MG63 (cell line): ENCODE results near the gene FBXO31. TPM values are rescaled to one million over a fixed set of nuclear protein-coding genes. Genes with fewer than 3 reads are reported as not detected.

Source experiments
- DNase-seq: peaks from one replicate; pipeline ENCODE4 v3.0.0-alpha.2; 2020
- H3K27me3 ChIP-seq: fragments of 250-450 bp; sonication (Bioruptor Pico); 2 replicates; pipeline ENCODE4 v1.5.1; 2020; ENCODE audit warnings: mild to moderate bottlenecking, moderate library complexity
- H3K36me3 ChIP-seq: fragments of 250-450 bp; sonication (Bioruptor Pico); 2 replicates; pipeline ENCODE4 v1.5.1; 2020; ENCODE audit warnings: mild to moderate bottlenecking, moderate library complexity
- H3K4me3 ChIP-seq: fragments of 250-450 bp; sonication (Bioruptor Pico); 2 replicates; pipeline ENCODE4 v1.5.1; 2020; ENCODE audit warnings: mild to moderate bottlenecking, moderate library complexity
- H3K9me3 ChIP-seq: fragments of 250-450 bp; sonication (Bioruptor Pico); 2 replicates; pipeline ENCODE4 v1.5.1; 2020; ENCODE audit warnings: mild to moderate bottlenecking, moderate library complexity
- total RNA-seq: library from RNA; depleted of rRNA; stranded (reverse); fragments of >200 nt; shearing (Covaris generic); gene quantifications from 2 replicates; pipeline ENCODE4 v1.2.3, GENCODE V29; 2014; ENCODE audit warnings: low replicate concordance

Gene FBXO31
- total RNA-seq, 1 experiment from 2014 or later = 12.6 TPM

- DNase-seq = no peak
- Histone ChIP-seq H3K27me3 (no peaks in the 10 kb centered on the region), H3K36me3 (no peaks in the 10 kb centered on the region; the same call in 1 of the 2 replicates), H3K4me3 (no peak overlapping the region), H3K9me3 (no peaks in the 10 kb centered on the region)
Observed at GRCh38 chr16:87359121-87359520, 24.5 kb downstream of the FBXO31 start.

GRCh38 chr16:87358696-87359095, 24.9 kb downstream of the FBXO31 start:
- DNase-seq = no peak
- Histone ChIP-seq H3K4me3 (no peak overlapping the region), H3K36me3 (no peaks in the 10 kb centered on the region; the same call in 1 of the 2 replicates), H3K9me3 (no peaks in the 10 kb centered on the region), H3K27me3 (no peaks in the 10 kb centered on the region)

- Histone ChIP-seq H3K27me3 (no peaks in the 10 kb centered on the region), H3K9me3 (no peaks in the 10 kb centered on the region), H3K4me3 (no peak overlapping the region), H3K36me3 (no peaks in the 10 kb centered on the region; the same call in 1 of the 2 replicates)
- no peak for DNase-seq
Observed at GRCh38 chr16:87358250-87358649, 25.3 kb downstream of the FBXO31 start.

DNA sequence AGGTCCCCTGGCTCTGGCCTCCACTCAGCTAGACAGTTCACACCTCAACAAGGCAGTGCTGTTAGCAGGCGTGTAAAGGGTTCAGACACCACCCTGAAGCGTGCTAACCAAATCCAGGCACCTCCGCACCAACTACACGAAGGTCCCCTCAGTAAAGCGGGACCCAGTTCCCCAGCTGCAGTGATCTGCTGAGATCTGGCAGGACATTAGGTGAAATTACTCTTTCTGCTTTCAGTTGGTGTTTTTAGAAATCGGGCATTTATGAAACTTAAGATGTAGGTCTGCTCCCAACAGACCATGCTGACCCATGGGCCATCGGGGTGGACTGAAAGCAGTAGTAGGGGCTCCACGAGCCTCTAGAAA, 27.1 kb downstream of the FBXO31 start:
- Histone ChIP-seq H3K9me3 (no peaks in the 10 kb centered on the region), H3K27me3 (no peaks in the 10 kb centered on the region), H3K4me3 (no peak overlapping the region), H3K36me3 (no peaks in the 10 kb centered on the region; the same call in 1 of the 2 replicates)
- DNase-seq = no peak

GRCh38 chr16:87353613-87354012, 30.0 kb downstream of the FBXO31 start:
- DNase-seq = no peak
- Histone ChIP-seq H3K9me3 (no peaks in the 10 kb centered on the region), H3K36me3 (no peaks in the 10 kb centered on the region), H3K27me3 (no peaks in the 10 kb centered on the region), H3K4me3 (no peak overlapping the region)

DNA sequence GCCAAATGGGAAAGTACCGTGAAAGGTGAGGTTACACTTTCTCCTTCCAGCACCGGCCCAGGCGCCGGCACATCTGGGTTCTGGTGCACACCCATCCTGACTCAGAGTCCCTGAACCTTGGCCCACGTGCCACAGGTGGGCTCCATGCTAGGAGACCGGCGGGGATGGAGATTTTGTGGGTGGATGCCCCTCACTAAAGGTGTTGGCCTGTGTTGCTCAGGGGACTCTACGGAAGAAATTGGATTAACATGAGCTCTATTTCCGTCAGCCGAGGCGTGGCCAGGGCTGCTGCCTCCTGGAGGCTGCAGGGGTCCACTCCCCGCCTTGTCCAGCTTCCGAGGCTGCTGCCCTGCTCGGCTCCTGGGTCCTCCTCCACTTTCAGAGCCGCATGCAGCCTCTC, 30.8 kb downstream of the FBXO31 start:
- no peaks in the 10 kb centered on the region for H3K9me3 ChIP-seq
- DNase-seq = no peak
- no peaks in the 10 kb centered on the region for H3K27me3 ChIP-seq
- H3K36me3 ChIP-seq = no peaks in the 10 kb centered on the region
- no peak overlapping the region for H3K4me3 ChIP-seq

DNA sequence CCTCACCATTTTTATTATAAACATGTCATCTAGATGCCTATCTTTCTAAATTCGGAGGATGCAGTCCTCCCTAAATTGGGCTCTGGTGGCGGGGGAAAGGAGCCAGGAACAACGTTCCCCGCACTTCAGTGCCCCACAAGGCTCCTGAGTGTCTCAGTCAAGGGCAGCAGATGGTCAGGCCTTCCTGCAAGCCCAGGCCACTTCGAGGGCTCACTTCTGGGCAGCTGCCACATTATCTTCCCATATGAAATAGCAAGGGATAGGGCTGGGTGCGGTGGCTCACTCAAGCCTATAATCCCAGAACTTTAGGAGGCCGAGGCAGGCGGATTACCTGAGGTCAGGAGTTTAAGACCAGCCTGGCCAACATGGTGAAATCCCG, 32.3 kb downstream of the FBXO31 start:
- H3K4me3 ChIP-seq = no peak overlapping the region
- H3K9me3 ChIP-seq = no peaks in the 10 kb centered on the region
- no peaks in the 10 kb centered on the region for H3K27me3 ChIP-seq
- no peaks in the 10 kb centered on the region for H3K36me3 ChIP-seq
- no peak for DNase-seq

- Histone ChIP-seq H3K27me3 (no peaks in the 10 kb centered on the region), H3K36me3 (no peaks in the 10 kb centered on the region), H3K4me3 (no peak overlapping the region), H3K9me3 (no peaks in the 10 kb centered on the region)
- DNase-seq = no peak
Observed at GRCh38 chr16:87350681-87351319, 32.8 kb downstream of the FBXO31 start.

GRCh38 chr16:87350031-87350430, 33.5 kb downstream of the FBXO31 start:
- no peaks in the 10 kb centered on the region for H3K9me3 ChIP-seq
- no peak for DNase-seq
- H3K4me3 ChIP-seq = no peak overlapping the region
- no peaks in the 10 kb centered on the region for H3K36me3 ChIP-seq
- no peaks in the 10 kb centered on the region for H3K27me3 ChIP-seq

DNA sequence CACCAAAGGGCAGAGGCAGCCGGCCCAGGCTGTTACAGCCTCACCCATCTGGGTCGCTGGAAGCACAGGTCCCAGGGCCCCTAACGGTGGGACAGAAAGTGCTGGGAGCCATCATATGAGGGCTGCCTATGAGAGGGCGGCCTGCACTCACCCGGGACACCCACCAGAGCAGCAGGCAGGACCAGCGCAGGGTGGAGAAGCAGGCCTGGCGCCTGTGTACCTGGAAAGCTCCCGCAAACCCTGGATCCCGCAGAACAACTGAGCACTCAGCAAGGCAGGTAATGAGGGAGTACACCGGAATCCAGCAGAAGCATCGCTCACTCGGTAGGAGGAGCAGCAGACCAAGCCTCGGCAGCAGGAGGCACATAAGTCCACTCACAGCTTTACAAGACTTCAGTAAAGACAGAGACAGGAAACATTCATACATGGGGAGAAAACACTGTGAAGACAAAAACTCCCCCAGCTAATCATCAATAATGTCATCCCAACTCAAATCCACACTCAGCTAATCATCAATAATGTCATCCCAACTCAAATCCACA, 34.9 kb downstream of the FBXO31 start:
- DNase-seq = no peak
- Histone ChIP-seq H3K27me3 (no peaks in the 10 kb centered on the region), H3K9me3 (no peaks in the 10 kb centered on the region), H3K4me3 (no peak overlapping the region), H3K36me3 (no peaks in the 10 kb centered on the region)

DNA sequence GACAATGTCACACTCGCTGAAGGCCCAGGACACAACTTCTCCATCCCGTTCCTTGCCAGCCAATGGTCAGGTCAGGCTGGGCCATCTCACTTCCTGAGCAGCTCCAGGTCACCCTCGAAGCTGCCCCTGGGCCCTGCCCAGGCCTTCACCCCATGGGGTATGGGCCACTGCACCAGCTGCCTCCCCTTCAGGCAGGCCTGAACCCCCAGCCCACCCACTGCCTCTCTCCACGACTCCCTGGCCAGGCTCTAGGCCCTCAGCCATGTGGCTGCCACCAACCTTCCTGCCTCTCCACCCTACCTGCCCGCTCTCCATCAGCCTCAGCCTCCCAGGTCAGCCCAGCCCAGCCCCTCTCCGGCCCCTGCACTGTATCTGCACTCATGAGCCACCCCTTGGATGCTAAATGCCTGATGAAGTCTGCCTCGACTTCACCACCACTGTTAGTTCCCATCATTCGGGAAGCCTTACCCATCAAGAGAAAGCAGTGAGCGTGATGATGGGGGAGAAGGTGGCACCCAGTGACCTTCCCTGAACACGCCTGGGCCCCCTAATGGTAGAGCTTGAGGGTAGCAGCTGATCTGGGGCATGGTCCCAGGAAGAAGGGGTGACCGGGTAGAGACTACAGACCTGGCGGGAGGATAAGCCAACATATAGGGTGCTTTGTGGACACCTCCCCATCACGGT, 35.5 kb downstream of the FBXO31 start:
- Histone ChIP-seq H3K4me3 (no peak overlapping the region), H3K36me3 (no peaks in the 10 kb centered on the region), H3K27me3 (no peaks in the 10 kb centered on the region), H3K9me3 (no peaks in the 10 kb centered on the region)
- no peak for DNase-seq

DNA sequence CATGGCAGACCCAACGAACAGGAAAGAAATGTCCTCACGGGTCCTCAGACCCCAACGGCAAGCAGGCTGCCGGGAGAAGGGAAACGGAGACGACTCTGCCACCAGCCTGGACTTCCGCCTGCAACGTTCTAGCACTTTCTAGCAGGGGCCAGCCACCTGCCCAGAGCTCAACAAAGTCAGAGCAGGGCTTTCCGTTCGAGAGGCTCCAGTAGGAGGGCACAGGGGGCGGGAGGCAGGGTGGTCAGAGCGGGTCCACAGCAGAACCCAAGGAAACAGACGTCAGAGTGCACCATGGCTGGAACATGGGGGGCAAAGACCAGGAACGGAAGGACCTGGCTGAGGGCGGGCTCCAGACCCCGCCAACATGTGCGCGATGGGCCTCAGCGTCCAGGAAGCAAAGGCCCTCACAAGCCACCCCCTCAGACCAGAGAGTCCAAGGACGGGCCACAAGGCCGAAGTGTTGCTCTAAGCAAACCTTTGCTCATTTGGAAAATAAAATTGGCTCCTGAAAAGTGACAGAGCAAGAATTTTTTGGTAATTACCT, 37.0 kb downstream of the FBXO31 start:
- H3K27me3 ChIP-seq = no peaks in the 10 kb centered on the region
- no peaks in the 10 kb centered on the region for H3K36me3 ChIP-seq

DNA sequence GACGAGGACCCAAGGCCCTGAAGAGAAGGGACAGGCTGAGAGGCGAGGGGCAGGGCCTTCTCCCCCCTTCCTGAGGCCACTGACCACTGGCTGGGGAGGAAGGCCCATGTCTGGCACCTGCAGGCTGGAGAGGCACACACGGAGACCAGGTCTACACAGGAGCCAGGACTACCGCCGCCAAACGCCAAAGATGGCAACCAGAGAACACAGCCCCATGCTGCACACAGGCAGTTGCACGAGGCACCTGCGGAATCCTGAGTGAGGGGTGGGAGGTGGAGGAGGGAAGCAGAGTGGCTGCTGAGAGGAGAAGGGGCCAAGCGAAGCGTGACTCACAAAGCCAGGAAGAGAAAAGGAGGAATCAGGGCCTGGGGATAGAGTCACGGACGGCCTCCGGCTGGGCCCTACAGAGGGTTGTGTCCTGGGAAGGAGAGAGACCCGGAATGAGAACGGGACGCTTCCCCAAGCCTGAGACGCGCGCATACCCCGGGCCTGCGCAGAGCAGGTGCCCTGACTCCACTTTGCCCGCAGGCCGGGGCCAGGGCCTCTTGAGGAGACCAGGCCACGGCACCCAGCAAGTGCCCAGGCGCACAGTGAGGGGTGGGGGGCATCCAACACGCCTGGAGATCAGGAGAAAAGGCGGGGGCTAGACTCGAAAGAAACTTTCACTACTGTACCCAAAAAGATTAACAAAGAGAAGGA, 37.7 kb downstream of the FBXO31 start:
- no peak for DNase-seq
- no peaks in the 10 kb centered on the region for H3K36me3 ChIP-seq
- no peak overlapping the region for H3K4me3 ChIP-seq
- H3K27me3 ChIP-seq = no peaks in the 10 kb centered on the region
- H3K9me3 ChIP-seq = no peaks in the 10 kb centered on the region

More for the DNA sequence above, 37.0 kb downstream of the FBXO31 start:
- DNase-seq = no peak
- no peak overlapping the region for H3K4me3 ChIP-seq
- H3K9me3 ChIP-seq = no peaks in the 10 kb centered on the region

DNA sequence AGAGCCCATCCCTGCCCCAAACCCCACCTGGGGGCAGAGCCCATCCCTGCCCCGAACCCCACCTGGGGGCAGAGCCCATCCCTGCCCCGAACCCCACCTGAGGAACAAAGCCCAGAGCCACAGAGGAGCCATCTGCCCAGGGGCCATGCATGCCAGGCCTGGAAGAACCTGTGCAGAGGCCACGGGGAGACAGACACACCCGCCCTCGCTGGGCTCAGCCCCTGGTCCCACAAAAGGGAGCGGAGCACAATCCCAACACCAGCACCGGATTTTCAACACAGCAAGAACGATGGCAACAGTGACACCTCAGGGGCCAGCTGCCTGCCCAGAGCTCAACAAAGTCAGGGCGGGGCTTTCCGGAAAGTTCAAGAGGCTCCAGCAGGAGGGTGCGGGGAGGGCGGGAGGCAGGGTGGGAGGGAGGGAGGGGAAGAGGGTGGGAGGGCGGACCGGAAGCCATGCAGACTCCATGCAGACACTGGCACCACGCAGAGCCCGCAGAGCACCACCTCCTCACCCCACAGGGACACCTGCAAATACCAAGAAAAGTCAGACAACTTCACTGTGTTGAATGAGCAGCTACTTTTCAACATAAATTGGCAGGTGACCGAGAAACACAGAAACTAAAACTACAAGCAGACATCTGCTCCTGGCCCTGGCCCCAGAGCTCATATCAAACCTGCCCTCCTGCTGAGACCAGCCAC, 38.5 kb downstream of the FBXO31 start:
- H3K27me3 ChIP-seq = no peaks in the 10 kb centered on the region
- H3K9me3 ChIP-seq = no peaks in the 10 kb centered on the region
- no peak for DNase-seq
- H3K4me3 ChIP-seq = no peak overlapping the region
- no peaks in the 10 kb centered on the region for H3K36me3 ChIP-seq

DNA sequence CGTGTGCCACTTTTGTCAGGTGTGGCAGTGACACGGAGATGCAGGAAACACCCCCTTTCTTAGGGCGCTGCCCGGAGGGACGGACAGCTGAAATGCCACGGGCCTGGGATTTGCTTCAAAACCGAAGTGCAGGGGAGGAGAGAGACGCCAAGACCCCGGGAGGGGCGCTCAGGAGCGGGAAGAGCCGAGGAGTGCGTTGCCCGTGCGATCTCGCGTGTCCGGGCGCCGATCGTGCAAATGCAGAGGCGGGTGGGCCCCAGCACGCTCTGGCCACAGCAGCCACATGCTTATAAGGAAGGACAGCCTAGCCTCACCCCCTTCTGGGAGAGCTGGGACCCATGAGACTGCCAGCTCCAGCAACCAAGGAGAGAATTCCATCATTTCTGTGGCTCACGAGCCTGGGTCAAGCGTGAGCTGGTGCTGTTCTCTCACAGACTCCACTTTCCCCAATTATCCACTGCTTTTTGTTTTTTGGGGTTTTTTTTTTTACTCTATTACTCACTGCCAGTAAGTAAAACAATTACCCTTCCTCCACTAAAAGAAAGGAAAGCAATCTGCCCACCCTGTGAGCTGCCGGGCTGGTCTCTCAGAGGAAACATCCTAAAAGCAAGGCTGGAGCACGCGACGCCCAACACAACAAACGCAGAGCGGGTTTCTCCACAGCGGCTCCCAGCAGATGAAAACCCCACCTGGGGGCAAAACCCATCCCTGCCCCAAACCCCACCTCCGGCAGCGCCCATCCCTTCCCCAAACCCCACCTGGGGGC, 39.2 kb downstream of the FBXO31 start:
- no peak for DNase-seq
- no peaks in the 10 kb centered on the region; the same call in 1 of the 2 replicates for H3K36me3 ChIP-seq

GRCh38 chr16:87343753-87344050, 39.9 kb downstream of the FBXO31 start:
- DNase-seq = no peak
- H3K4me3 ChIP-seq = no peak overlapping the region
- H3K27me3 ChIP-seq = no peaks in the 10 kb centered on the region
- H3K36me3 ChIP-seq = no peaks in the 10 kb centered on the region; the same call in 1 of the 2 replicates
- no peaks in the 10 kb centered on the region for H3K9me3 ChIP-seq

More for the DNA sequence above, 39.2 kb downstream of the FBXO31 start:
- Histone ChIP-seq H3K27me3 (no peaks in the 10 kb centered on the region), H3K4me3 (no peak overlapping the region), H3K9me3 (no peaks in the 10 kb centered on the region)
